Activated naive CD8-positive, alpha-beta T cell treated with anti-CD3 and anti-CD28 coated beads, Interleukin-2, amount 10 ng/mL, durations not matched to agents 7 days and 5 days (primary cell): ENCODE results near the gene MUC2. TPM values are rescaled to one million over a fixed set of nuclear protein-coding genes. Genes with fewer than 3 reads are reported as not detected.

ENCODE experiments used
- ATAC-seq: fragments of 150-1000 bp; cut with Tn5 transposase; one replicate; pipeline ENCODE4 v1.10.0; 2021; ENCODE audit warnings: low read depth, moderate library complexity
- POLR2A ChIA-PET: fragments of 350-600 bp; sonication (Branson Sonifier 250); formaldehyde crosslinking; loops from one replicate; lab custom pipeline; 2021; ENCODE audit warnings: antibody characterized with exemption; lab: Charles Lee
- DNase-seq: peaks from one replicate; pipeline ENCODE4 v3.0.0; 2021
- H3K27ac Mint-ChIP-seq: one replicate; pipeline ENCODE4 v1.8.0; 2022; ENCODE audit warnings: mild to moderate bottlenecking, mixed read lengths
- H3K27me3 Mint-ChIP-seq: one replicate; pipeline ENCODE4 v1.8.0; 2022; ENCODE audit warnings: mild to moderate bottlenecking, moderate library complexity, mixed read lengths
- H3K36me3 Mint-ChIP-seq: one replicate; pipeline ENCODE4 v1.8.0; 2021; ENCODE audit warnings: mild to moderate bottlenecking, mixed read lengths
- H3K4me1 Mint-ChIP-seq: one replicate; pipeline ENCODE4 v1.8.0; 2021; ENCODE audit warnings: mixed read lengths
- H3K4me3 Mint-ChIP-seq: one replicate; pipeline ENCODE4 v1.8.0; 2022; ENCODE audit warnings: mild to moderate bottlenecking, moderate library complexity, mixed read lengths
- H3K9me3 Mint-ChIP-seq: one replicate; pipeline ENCODE4 v1.8.0; 2021; ENCODE audit warnings: mixed read lengths
- total RNA-seq, 2 experiments: library from RNA; stranded (reverse); gene quantifications; one replicate each; pipeline ENCODE4 v1.2.3, GENCODE V29; 2021

The MUC2 gene
- total RNA-seq, 2 experiments from 2014 or later: not detected

DNA sequence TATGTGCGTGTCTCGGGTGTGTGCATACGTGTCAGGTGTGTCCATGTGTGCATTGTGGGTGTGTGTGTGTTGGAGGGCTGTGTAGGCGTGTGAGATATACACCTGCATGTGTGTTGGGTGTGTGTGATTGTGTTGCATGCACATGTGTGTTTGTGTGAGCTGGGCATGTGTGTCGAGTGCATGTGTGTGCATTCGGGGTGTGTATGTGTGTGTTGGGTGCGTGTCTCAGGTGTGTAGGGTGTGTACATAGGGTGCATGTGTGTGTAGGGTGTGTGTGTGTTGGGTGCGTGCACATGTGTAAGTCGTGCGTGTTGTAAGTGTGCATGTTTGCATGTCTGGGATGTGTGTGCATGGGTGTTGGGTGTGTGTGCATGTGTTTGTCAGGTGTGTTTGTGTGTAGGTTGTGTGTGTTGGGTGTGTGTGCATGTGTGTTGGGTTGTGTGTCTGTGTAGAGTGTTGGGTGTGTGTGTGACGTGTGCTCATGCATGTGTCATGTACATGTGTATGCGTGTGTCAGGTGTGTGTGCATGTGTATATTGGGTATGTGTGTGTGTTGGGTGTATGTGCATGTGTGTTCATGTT is 42.3 kb upstream of the MUC2 start:
- no peak for DNase-seq

DNA sequence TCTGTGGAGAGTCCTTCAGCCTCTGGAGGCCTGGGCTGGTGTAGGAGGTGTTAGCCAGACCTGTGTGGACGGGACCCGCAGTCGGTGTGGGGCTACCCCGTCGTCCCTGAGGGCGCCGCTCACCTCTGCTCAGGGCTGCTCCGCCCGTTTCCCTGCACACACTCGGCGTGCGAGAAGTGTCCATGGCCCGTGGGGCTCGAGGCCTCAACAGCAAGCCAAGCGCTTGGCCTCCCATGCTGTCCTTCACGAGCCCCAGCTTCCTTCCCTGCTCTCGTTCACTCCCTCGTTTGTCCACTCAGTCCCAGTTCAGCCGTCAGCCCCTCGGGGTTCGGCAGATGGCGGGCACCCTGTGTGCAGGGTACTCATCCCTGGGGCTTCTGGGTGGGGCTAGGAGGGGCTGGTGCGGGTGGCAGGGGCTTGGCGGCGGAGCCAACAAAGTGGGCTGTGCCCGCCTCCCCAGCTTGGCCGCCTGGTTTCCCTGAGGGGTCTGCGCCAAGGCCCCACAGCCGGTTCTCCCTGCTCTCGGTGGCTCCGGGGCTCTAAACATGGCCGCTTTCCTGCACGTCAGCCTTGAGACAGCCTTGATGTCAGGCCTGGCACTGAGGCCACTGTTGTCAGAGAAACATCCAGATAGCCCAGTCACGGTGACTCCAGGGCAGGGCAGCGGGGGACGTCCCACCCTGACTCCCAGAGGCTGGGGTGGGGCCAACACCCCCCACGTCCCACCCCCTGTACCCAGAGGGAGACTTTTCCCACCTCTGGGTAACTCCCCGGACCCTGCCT is 41.5 kb upstream of the MUC2 start:
- no peaks in the 10 kb centered on the region for H3K36me3 Mint-ChIP-seq
- ATAC-seq (no peak), DNase-seq (no peak)
- POLR2A ChIA-PET: no interaction called here
- peaks cover 6% of the 10 kb centered on the region for H3K9me3 Mint-ChIP-seq
- no peak overlapping the region for H3K27ac Mint-ChIP-seq
- no peaks in the 10 kb centered on the region for H3K27me3 Mint-ChIP-seq
- H3K4me3 Mint-ChIP-seq: no peak overlapping the region
- H3K4me1 Mint-ChIP-seq: no peaks in the 10 kb centered on the region

More for the DNA sequence above, 42.3 kb upstream of the MUC2 start:
- Mint-ChIP-seq H3K4me3 (no peak overlapping the region), H3K27ac (no peak overlapping the region), H3K4me1 (no peaks in the 10 kb centered on the region), H3K9me3 (peaks cover 6% of the 10 kb centered on the region), H3K27me3 (no peaks in the 10 kb centered on the region), H3K36me3 (no peaks in the 10 kb centered on the region)
- POLR2A ChIA-PET: no interaction called here
- no peak for ATAC-seq

DNA sequence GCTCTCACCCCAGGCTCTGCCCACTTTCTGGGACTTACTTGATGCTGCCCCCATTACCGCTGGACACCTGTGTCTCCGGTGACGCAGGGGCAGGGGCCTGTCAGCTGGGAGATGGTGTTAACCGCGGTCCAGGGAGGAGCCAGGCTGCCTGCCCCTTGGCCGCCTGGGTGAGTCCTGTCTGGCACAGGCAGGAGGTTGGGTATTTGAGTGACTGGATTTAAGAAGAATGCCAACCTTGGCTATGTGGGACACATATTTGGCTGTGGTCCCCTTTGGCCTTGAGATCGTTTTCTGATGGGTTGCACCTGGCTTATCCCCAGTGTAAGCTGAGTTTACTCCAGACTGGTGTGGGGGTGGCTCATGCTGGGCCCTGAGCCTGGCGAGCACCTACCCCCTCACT is 40.7 kb upstream of the MUC2 start:
- Mint-ChIP-seq H3K4me1 (no peaks in the 10 kb centered on the region), H3K36me3 (no peaks in the 10 kb centered on the region), H3K4me3 (no peak overlapping the region), H3K27ac (no peak overlapping the region), H3K9me3 (peaks cover 6% of the 10 kb centered on the region), H3K27me3 (no peaks in the 10 kb centered on the region)
- POLR2A ChIA-PET: no interaction called here
- DNase-seq (no peak), ATAC-seq (no peak)

DNA sequence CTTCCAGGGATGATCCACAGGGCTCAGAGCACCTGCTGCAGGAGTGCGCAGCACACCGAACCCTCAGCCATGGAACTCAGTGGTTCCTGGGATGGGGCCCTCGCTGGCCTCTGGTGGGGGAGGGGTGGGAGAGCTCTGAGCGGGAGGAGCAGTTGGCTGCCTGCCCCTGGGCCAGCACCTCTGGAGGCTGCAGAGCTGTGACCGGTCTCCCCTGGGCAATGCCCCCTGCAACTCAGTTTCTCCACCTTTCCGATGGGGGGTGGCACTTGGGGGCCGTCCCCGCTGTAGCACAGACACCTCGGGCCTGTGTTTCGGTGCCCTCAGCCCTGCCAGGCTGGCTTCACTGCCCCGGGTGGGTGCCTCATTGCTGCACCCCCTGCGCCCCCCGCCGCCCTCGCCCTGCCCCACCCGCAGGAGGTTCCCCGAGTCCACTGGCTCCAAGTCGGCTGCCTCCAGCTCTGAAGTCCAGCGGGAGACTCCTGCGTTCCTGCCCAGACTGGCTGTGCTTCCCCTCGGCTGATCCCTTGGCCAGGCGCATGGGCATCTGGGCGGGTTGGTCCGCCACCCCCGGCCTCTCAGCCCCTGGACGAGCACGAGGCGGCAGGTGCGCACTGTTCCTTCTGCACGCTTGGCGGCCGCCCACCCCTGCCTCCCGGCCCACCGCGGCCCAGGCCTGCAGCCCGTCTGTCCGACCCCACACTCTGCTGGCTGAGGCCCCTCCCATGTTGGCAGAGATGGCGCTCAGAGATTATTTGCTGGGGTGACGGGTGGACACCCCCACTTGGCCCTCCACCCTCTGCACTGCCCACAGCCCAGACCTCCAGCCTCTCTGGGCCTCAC is 40.0 kb upstream of the MUC2 start:
- no peaks in the 10 kb centered on the region for H3K27me3 Mint-ChIP-seq
- POLR2A ChIA-PET: no interaction called here
- no peak for ATAC-seq
- H3K36me3 Mint-ChIP-seq: no peaks in the 10 kb centered on the region
- no peaks in the 10 kb centered on the region for H3K4me1 Mint-ChIP-seq
- no peak overlapping the region for H3K4me3 Mint-ChIP-seq
- no peak for DNase-seq
- H3K9me3 Mint-ChIP-seq: peaks cover 6% of the 10 kb centered on the region
- H3K27ac Mint-ChIP-seq: no peak overlapping the region

DNA sequence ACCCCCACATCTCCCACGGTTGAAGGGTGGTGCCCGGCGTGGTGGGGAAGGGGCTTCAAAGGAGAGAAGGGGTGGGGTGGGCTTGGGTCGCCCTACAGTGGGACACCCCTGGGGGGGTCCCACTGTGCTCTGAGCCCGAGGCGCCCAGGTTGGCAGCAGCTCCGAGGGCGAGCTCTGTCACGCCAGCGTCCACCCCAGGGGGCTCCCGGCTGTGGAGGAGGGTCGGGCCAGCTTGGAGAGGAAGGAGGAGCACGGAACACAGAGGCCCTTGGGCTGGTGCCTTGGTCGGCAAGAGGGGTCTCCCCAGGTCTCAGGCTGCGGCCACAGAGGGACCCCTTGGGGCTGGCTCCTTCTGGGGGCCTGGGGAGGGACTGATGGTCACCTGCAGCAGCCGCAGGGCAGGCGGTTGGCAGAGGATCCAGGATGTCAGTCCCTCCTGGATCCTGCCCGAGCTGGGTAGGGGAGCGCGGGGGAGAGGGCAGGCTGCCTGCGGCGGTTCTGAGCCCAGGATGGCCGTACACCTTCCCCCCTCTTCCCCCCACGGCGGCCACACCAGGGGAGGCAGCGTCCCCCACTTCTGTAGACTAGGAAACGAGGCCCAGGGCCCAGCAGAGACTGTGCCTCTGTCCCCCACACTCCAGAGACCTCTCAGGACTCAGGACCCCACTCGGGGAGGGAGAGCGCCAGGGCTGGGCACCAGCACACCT is 38.9 kb upstream of the MUC2 start:
- H3K9me3 Mint-ChIP-seq: peaks cover 6% of the 10 kb centered on the region
- POLR2A ChIA-PET: no interaction called here
- no peak overlapping the region for H3K4me3 Mint-ChIP-seq

DNA sequence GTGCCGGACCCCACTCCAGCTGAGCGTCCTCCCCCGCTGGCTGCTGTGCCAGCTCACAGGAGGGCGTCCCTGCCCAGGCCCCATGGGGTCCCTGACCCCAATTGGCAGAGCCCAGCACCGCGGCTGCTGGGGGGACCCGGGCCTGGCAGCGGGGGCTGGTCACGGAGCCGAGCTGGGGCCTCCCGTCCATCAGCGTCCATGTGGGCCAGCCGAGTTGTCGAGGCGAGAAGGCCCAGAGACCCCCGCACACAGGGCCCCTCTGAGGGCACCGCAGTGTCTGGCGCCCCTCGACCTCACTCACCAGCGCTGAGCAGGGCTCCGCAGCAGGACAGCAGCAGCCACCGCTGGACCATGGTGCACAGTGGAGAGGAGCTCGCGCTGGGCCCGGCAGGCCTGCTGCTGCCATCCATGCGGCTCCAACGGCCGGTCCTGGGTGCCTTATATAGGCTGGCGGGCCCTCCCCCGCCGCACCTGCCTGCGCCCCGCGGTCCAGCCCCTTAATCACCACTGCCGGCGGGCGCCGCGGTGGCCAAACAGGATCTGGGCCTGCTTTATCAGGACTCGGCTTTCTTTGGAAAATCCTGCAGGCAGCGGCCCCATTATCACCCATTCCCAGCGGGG is 38.3 kb upstream of the MUC2 start, which contains the start of gene MUC6:
MUC6 (minus strand) TSS at position 416 of the 621 bp plus-strand sequence; CDS start at position 353, 63 bp downstream.
- Mint-ChIP-seq H3K4me1 (no peaks in the 10 kb centered on the region), H3K36me3 (no peaks in the 10 kb centered on the region), H3K9me3 (peaks cover 6% of the 10 kb centered on the region), H3K27me3 (no peaks in the 10 kb centered on the region), H3K4me3 (no peak within 1 kb of the TSS), H3K27ac (no peak within 1 kb of the TSS)
- no peak for ATAC-seq
- POLR2A ChIA-PET: no interaction called here
- no peak for DNase-seq

More for the DNA sequence above, 38.9 kb upstream of the MUC2 start:
- DNase-seq (no peak), ATAC-seq (no peak)
- Mint-ChIP-seq H3K36me3 (no peaks in the 10 kb centered on the region), H3K27ac (no peak overlapping the region), H3K4me1 (no peaks in the 10 kb centered on the region), H3K27me3 (no peaks in the 10 kb centered on the region)

DNA sequence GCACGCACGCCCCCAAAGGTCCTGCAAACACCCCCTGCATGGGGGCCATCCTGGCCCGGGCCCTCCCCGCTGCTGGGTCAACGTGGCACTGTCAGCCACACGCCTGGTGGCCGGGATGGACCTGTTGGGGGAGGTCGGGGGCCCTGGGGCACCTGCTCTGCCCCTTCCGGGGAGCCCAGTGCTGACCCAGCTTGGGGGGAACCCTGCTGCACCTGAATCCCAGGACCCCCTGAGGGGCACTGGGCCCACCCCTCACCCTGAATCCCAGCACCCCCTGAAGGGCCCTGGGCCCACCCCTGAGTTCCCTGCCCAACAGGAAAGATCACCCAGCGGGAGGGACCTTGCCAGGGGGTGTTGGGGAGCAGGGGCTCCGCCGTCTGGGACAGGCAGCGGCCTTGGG is 37.7 kb upstream of the MUC2 start:
- Mint-ChIP-seq H3K27me3 (no peaks in the 10 kb centered on the region), H3K9me3 (peaks cover 6% of the 10 kb centered on the region), H3K36me3 (no peaks in the 10 kb centered on the region), H3K4me3 (no peak overlapping the region), H3K4me1 (no peaks in the 10 kb centered on the region), H3K27ac (no peak overlapping the region)
- POLR2A ChIA-PET: no interaction called here
- DNase-seq (no peak), ATAC-seq (no peak)

DNA sequence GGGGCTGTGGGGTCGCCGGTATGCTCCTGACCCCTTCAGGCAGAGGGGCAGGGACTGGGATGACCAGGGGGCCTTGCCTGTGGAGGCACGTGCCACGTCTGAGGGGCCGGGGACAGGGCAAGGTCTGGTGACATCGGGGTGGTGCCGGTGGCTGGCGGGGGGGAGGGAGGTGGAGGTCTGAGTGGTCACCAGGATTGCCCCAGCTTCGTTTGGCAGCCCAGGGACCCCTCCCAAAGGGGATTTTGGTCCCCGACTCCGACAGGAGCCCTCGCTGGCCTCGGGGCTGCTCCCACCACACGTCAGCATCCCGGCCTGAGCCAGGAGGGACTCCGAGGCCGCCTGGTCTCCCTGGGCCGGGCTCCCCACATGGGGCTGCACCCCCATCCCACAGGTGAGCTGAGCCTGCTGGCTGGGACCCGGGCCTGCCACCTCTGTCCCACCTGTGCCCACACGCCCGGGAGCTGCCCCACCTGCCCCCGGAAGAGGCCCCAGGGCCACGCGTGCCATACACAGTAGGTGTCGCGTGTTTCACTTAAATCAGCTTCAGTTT is 37.1 kb upstream of the MUC2 start:
- POLR2A ChIA-PET: no interaction called here
- no peak for ATAC-seq
- no peak overlapping the region for H3K27ac Mint-ChIP-seq
- H3K9me3 Mint-ChIP-seq: peaks cover under 1% of the 10 kb centered on the region
- DNase-seq: no peak
- H3K27me3 Mint-ChIP-seq: no peaks in the 10 kb centered on the region
- no peak overlapping the region for H3K4me3 Mint-ChIP-seq
- no peaks in the 10 kb centered on the region for H3K4me1 Mint-ChIP-seq
- H3K36me3 Mint-ChIP-seq: no peaks in the 10 kb centered on the region

DNA sequence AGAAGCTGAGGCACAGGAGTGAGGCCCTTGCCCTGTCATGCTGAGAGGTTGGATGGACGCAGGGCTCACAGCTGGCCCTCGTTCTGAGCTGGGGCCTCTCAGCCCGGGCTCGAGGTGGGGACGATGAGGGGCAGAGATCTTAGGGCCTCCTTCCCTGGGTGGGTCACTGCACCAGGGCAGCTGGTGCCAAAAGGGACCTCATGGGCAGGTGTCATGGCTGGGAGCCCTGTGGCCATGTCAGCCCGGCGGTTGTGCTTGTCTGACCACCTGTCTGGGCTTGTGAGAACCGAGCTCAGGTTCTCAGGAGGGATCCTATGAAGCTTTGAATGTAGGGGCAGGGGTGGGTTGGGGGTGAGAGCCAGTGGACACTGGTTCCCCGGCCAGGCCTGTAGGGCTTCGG is 36.3 kb upstream of the MUC2 start:
- Mint-ChIP-seq H3K27ac (no peak overlapping the region), H3K27me3 (no peaks in the 10 kb centered on the region), H3K4me1 (no peaks in the 10 kb centered on the region), H3K36me3 (no peaks in the 10 kb centered on the region), H3K4me3 (no peak overlapping the region), H3K9me3 (no peaks in the 10 kb centered on the region)
- no peak for DNase-seq
- POLR2A ChIA-PET: no interaction called here
- ATAC-seq: no peak

DNA sequence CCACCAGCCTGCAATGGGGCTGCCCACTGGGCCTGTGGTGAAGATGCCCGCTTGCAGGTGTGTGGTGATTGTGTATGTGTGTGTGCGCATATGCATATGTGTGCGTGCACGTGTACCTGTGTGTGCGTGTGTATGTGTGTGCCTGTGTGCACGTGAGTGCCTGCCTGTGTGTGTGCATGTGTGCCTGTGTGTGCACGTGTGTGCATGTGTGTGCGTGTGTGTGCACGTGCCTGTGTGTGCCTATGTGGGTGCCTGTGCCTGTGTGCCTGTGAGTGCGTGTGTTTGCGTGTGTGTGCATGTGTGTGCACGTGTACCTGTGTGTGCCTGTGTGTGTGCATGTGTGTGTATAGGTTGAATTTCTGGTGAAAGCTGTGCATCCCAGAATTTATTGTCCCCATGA is 35.8 kb upstream of the MUC2 start:
- no peaks in the 10 kb centered on the region for H3K36me3 Mint-ChIP-seq
- H3K27ac Mint-ChIP-seq: no peak overlapping the region
- DNase-seq (no peak), ATAC-seq (no peak)
- POLR2A ChIA-PET: no interaction called here
- H3K9me3 Mint-ChIP-seq: no peaks in the 10 kb centered on the region
- no peak overlapping the region for H3K4me3 Mint-ChIP-seq
- no peaks in the 10 kb centered on the region for H3K4me1 Mint-ChIP-seq
- H3K27me3 Mint-ChIP-seq: no peaks in the 10 kb centered on the region

DNA sequence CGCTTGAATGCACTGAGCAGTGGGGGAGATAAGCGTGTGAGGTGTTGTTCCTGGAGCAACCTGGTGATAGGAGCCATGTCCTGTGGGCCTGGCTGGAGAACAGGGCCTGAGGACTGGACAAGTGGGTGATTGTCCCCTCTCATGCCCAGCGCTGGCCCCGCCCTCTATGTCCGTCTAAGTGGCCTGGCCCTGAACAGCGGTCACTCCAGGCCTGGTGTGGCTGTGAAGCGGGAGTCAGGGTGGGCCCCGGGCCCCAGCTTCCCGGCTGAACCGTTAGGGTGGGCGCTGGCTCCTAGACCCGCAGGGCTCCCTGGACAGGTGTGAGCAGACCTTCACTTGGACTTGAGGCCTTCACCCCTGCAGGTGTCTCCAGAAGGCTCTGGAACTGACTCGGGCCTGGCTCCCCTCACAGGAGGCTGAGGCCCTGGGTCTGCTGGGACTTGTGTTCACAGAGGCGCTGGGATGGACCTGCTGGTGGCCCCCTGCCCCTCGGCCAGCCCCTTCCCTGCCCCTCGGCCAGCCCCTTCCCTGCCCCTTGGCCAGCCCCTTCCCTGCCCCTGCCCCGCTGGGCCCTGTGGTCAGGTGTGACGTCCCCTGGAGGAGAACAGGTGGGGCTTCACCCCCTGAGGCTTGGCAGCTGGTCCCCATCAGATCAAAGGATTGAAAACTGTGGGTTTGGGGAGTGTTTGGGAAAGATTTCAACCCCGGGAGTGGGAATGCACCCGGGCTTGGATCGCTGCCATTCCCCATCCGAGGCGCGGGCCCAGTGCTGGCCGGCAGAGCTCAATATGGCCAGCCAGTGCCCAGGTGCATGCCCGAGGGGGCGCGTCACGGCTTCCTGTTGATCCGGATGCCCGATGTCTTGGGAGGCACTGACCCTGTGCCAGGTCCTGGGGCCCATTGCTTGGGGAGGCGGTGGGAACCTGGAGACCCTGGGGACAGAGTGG is 34.9 kb upstream of the MUC2 start:
- DNase-seq: no peak
- ATAC-seq: no peak
- Mint-ChIP-seq H3K27ac (no peak overlapping the region), H3K36me3 (no peaks in the 10 kb centered on the region), H3K27me3 (no peaks in the 10 kb centered on the region), H3K4me3 (no peak overlapping the region), H3K9me3 (no peaks in the 10 kb centered on the region), H3K4me1 (no peaks in the 10 kb centered on the region)
- POLR2A ChIA-PET: no interaction called here
